HG03196 (cell line): ENCODE measurements around the gene RNF7.
"Not testable (repeated sequence)": the region's sequence is repeated elsewhere in the genome, so short reads cannot be mapped to it uniquely, and the experiment has no call there.

Experiments used
- ATAC-seq: cut with Tn5 transposase; IDR thresholded peaks from one replicate; pipeline ENCODE4 v1.9.1; 2021; ENCODE audit not compliant: unreplicated experiment

Gene RNF7

DNA sequence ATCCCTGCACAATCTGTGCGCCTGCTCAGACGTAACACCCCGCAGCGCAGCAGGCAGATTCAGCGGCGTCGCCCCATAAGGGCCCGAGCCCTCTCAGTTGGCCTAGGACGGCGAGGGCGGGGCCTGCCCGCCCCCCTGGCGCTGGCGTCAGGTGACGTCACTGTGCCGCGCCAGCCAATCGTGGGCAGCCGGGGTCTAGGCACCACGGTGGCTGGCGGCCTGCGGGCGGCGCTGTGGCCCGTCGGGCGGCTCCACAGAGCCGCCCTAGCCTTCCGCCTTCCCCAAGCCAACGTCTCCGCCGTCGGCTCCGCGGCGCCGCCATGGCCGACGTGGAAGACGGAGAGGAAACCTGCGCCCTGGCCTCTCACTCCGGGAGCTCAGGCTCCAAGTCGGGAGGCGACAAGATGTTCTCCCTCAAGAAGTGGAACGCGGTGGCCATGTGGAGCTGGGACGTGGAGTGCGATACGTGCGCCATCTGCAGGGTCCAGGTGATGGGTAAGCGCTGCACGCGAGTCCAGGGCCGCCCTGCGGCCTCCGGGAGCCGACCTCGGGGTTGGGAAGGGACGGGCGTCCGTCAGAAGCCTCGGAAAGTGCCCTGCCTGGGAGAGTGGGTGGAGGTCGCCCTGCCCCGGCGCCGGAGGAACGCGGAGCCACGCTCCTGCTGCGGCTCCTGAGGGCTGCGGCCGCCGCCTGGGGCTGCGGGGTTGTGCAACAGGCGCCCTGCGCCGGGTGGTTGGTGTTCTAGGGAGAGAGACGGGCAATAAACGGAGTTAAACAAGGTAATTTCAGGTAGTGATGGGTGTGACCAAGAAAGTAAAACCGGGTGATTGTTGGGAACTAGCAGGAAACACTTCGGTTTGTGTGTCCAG is at the start of gene RNF7:
RNF7 (plus strand) TSS at position 277 of the 869 bp plus-strand sequence; CDS start at position 321, 44 bp downstream.
- peak; percentile 95 for ATAC-seq

DNA sequence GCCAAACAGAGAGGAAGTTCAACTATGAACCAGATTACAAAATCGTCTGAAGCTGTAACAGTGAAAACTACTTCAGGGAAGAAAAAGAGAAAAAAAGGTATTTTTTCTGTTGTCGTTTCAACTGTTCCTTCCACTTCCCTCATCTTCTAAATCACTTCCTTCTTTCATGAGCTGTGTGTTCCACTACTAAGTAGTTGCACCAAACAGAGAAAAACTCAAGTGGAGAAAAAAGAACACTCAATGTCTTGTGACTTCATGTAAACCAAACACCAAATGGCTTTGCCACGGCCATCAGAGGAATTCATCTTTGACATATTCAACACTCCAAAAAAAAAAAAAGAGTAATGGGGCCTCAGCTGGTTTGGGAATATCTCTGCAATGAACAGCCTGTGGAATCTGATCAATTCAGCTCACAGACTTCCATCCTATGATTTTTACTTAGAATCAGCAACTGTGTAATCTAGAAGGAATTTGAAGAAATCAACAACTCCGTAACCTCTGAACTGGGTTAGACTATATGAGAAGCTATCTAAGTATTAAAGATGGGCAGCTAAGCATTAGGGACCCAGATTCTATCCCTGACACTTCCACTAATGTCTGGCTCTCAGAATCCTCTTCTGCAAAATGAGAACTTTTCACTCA is 47.5 kb upstream of the RNF7 start:
- no peak for ATAC-seq

DNA sequence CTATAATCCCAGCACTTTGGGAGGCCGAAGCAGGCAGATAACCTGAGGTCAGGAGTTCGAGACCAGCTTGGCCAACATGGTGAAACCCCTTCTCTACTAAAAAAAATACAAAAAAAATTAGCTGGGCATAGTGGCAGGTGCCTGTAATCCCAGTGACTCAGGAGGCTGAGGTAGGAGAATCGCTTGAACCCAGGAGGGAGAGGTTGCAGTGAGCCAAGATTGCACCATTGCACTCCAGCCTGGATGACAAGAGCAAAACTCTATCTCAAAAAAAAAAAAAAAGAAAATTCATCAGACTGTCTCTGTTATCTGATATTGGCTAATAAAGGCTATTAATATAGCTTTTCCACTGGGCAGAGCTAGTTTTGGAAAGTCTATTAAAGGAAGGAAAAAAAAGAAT is 46.6 kb upstream of the RNF7 start:
- ATAC-seq = not testable (repeated sequence)

DNA sequence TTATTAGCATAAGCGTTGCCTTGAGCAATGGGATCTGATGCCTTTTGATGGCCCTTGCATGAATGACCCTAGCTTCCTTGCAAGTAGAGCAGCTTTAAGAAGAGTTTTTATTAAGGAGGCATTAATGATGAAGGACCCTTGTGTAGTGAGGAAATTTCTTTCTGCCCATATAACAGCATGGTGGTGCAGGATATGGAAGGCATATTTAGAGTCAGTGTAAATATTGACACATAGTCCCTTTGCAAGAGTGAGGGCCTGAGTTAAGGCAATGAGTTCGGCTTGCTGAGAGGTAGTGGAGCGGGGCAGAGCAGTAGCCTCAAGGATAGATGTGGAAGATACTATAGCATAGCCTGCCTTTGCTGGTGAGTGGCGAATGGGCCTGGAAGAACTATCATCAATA is 45.1 kb upstream of the RNF7 start:
- ATAC-seq = not testable (repeated sequence)

DNA sequence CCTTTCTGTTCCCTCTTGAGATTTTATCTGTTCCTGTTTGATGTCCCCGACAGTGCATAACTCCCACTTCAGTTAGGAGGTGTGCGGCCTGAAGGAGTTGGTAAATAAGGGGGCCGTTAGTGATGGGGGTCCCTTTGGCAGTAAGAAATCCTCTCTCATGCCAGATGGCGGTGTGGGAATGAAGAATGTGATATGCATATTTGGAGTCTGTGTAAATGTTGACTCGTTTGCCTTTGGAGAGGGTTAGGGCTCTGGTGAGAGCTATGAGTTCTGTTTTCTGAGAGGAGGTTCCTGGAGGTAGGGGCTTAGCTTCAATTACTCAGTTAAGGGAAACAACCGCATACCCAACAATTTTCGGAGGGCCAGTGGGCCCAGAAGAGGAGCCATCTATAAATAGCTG is 38.8 kb upstream of the RNF7 start:
- no peak for ATAC-seq

DNA sequence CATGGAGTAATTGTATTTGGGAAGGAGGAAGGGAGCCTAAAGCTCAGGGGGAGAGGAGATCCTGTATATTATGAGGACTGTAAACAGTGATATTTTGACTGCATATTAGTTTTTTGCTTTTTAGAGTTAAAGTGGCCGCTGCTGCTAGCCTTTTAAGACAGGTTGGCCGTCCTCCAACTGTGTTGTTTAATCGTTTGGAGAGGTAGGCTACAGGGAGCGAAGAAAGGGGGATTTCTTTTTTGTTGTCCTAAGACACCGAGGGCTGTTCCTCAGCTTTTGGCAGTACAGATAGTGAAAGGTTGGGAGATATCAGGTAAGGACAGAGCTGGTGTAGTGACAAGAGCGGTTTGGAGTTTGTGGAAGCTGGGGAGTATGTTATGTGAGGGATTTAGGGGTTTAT is 38.2 kb upstream of the RNF7 start:
- no peak for ATAC-seq

DNA sequence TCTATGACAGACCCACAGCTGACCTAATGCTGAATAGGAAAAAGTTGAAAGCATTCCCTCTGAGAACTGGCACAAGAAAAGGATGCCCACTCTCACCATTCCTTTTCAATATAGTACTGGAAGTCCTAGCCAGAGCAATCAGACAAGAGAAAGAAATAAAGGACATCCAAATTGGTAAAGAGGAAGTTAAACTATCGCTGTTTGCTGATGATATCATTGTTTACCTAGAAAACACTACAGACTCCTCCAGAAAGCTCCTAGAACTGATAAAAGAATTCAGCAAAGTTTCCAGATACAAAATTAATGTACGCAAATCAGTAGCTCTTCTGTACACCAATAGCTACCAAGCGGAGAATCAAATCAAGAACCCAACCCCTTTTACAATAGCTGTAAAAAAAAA is 34.7 kb upstream of the RNF7 start:
- ATAC-seq = not testable (repeated sequence)

DNA sequence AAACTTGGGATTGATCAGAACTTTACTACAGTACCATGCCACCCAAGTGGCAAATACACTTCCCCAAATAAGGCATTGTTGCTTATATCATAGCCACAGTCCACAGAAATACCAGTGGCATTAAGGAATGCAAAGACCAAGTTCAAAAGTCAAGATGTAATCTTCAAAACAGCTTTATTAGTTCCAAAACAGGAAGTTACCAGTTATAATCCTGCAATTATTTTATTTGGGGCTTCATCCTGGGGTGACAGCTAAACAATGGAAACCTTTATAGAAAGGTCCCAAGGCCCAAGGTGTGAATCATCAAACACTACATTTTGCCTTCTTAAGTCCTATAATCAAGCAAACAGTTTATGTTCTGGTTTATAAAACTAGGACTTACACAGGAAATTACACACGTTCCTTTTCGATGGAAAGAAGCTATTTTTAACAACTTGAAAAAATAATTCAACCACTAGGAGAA is 30.3 kb upstream of the RNF7 start:
- ATAC-seq = no peak

DNA sequence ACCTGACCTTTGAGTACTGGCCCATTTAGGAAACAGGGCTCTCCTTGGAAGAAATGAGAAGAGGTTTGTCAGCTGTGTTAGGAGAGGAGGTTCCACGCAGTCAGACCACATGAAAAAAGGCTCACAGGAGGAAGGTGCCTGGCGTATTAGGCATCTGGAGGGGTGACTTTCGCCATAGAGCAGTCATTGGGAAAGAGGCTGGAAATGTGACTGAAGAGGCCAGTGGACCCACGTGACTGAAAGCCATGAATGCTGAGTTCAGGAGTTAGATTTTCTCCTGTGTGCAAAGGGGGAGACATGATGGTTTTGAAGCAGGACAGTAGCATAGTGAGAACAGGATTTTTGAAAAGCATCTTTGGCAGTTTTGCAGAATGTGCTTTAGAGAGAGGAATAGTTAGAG is 29.7 kb upstream of the RNF7 start:
- ATAC-seq = no peak

DNA sequence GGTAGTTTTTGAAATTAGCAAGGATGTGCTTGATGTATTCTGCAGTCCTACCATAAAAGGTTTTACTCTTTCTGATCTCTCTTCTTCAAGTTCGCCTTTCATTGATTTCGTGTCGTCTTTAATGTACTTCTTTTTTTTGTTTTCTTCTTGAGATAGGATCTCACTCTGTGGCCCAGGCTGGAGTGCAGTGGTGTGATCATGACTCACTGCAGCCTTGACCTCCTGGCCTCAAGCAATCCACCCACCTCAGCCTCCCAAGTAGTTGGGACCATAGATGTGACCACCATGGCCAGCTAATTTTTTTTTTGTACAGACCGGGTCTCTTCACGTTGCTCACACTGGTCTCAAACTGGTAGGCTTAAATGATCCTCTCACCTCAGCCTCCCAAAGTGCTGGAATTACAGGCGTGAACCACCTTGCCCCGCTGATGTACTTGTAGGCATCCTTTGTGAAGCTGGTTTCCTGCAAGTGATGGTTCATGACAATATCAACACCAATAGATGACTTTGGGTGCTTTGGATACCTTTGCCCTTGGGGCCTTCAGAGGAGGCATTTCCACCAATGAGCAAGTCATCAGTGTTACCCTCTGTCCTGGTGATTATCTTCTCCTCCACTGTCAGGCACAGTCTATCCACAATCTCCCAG is 28.9 kb upstream of the RNF7 start:
- ATAC-seq = no peak

DNA sequence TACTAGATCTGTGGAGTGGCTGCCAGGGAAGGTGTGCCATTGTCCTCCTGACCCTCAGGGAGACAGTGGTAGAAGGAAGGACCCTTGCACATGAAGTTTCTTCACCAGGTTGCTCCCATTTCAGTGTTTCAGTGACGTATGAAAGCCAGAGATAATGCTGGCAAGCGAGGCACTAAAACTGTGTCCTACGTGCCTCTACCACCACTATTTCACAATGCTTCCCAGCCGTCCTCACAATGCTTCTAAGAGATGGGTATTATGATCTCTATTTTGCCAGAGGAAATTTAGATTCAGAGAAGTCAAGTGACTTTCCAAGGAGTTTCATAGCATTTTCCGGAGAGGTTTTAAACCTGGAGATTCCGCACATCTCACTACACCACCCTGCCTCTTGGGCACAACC is 28.0 kb upstream of the RNF7 start:
- no peak for ATAC-seq

DNA sequence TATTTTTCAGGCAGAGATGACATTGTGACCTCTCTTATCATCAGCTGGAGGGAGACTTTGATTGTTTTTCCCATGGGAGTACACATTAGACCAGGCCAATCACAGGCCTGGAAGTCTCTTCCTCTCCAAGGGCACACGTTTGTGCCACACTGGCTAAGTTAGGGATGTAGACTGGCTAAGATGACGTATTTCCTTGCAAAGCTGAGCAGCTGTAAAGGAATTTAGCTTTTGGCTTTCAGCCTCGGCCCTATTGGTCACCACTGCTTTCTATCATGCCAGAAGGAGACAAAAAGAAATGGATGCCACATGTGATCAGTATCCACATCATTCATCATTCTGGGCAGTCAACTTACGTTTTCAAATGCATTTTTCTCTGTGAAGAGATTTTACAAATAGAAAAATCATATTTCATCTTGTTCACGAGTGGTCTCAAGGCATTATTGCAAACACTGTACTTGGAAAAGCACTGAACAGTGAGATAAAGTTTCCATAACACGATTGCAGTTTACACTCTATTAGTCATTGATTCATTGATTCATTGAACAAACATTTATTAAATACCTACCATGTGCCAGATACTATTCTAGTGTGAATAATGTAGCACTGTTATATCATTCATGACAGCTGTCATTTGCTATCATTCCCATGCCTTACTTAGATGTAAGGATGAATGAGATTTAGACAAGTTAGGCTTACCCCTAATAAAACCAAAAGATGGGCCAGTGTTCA is 27.0 kb upstream of the RNF7 start:
- no peak for ATAC-seq

DNA sequence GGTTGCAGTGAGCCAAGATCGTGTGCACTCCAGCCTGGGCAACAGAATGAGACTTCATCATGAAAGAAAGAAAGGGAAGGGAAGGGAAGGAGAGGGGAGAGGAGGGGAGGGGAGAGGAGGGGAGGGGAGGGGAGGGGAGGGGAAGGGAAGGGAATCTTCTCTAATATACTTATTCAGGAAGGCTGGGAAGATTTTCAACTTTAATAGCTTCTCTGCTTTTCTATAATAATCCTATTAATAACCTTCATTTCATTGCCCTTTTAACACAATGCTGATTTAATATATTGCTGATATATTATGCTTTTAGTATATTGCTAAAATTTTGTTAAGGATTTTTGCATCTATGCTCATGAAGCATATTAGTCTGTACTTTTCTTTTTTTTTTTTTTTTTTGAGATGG is 23.4 kb upstream of the RNF7 start:
- ATAC-seq = no peak

DNA sequence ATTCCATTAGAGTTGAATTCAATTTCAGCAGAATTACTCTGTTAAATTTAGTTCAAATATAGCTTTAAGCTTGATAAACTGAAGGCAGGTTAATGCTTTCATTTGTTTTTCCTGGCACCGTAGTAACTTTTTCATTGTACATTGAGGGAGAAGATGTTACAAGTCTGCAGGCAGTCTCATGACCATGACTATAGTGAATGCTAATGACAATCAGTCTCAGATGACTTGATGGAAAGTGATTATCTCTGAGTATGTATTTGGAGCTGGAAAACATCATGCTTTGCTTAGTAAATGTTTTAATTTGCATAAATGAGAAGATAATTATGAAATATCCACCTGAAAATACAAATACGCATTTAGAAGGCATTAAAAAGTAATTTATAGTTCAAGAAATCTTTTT is 16.0 kb upstream of the RNF7 start:
- ATAC-seq = no peak

DNA sequence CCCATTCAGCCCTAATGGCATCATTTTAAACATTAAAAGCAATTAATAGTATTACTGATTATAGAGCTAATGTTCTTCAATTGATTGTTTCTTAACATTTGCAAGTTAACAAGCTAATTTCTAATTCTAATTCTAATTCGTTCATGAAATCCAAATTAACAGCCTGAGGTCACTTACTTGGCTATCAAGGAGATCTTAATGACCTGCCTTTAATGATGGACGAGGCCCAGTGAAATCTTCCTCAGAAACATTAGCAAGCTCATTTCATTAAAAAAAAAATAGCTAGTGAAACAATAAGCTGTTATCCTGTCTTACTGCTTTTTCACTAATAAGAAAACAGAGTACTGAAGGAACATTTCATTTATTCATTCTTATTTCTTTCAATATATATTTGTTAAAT is 15.4 kb upstream of the RNF7 start:
- no peak for ATAC-seq

DNA sequence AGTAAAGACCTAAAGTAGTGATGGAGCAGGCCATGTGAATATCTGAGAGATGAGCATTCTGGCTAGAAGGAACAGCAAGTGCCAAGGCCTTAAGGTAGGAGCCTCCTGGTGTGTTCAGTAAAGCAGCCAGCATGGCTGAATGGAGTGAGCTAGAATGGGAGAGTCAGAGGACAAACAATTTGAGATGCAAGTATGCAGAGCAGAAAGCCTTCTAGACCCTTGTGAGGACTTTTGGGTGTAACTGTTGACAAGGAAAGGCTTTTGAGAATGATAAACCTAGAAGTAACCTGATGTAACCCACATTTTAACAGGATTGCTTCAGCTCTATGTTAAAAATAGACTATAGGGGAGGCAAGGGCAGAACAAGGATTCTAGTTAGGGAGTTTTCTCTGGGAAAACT is 14.8 kb upstream of the RNF7 start:
- no peak for ATAC-seq

DNA sequence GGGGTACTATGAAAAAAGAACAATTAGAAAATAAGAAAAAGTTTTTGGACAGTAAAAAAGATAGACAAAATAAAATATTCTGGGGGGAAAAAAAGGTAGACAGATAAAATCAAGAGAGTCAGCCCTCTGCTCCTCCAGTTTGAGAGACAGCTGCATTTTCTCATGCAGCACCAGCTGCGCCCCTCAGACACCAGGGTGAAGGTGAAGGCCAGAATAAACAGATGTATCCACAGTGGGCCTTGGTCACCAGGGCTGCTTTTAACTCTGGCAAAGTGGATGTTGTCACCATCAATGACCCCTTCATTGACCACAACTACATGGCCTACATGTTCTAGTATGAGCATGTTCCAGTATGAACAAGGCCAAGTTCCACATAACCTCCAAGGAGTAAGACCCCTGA is 13.9 kb upstream of the RNF7 start:
- no peak for ATAC-seq

DNA sequence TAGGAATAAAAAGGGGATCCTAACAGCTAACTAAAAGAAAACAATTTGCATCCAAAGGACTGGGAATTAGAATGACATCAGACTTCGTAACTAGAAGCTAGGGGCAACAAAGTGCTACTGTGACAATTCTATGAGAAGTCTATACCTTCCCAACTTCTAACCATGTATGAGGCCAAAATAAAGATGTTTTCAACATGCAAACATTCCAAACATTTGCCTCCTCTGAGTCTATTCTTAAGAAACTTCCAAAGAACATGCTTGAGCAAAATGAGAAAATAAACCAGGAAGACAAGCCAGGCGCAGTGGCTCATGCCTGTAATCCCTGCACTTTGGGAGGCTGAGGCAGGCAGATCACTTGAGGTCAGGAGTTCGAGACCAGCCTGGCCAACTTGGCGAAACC is 13.1 kb upstream of the RNF7 start:
- ATAC-seq = no peak

DNA sequence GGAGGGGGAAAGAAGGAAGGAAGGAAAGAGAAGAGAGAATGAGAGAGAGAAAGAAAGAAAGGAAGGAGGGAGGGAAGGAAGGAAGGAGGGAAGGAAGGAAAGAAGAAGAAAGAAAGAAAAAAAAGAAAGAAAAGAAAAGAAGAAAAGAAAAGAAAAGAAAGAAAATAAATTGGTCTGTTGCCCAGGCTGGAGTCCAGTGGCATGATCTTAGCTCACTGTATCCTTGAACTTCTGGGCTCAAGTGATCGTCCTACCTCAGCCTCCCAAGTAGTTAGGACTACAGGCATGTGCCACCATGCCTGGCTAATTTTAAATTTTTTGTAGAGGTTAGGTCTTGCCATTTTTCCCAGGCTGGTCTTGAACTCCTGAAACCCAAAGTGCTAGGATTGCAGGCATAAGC is 11.6 kb upstream of the RNF7 start:
- no peak for ATAC-seq

DNA sequence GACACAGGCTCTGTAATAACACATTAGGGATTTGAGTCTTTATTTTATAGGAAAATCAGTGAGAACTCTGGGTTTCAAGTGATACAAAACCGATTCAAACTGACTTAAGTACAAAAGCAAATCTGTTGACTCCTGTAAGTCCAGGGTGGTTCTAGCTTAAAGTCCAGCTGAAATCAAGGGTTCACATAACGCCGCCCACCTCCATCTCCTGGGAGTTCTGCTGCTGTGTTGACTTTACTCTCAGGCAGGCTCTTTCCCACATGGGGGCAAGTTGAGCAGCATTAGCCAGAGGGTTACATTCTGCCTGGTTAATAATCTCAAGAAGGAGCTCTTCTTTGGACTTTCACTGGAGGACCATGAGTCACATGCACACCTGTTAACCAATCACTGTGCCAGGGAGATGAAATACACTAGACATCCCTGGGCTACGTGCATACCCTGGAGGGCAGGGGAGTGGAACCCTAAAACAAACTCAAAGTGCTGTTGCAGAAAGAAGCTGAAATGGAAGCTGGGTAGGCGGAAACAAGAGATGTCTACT is 9.7 kb upstream of the RNF7 start:
- ATAC-seq = no peak

DNA sequence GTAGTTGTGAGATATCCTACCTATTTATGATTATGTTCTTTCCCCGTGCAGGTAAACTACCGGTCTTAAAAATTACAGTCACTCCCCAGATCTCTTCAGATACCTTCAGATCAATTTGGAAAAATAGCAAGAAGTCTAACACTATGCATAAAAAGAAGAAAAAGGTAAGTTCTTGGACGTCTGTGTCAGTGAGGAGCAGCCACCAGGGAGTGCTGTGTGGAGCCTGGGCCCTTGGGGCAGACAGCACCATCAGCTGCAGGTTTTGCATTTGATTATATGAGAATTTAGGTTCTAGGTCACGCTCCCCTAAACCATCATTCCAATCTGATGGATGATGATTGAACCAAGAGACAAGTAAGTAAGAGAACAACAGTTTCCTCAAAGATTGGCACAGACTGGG is 8.9 kb upstream of the RNF7 start:
- ATAC-seq = no peak
